ENCODE measurements around the gene STMN1. TPM values are rescaled to one million over a fixed set of nuclear protein-coding genes. Genes with fewer than 3 reads are reported as not detected.

STMN1 gene
- total RNA-seq, 1 experiment from 2014 or later = 207 TPM

DNA sequence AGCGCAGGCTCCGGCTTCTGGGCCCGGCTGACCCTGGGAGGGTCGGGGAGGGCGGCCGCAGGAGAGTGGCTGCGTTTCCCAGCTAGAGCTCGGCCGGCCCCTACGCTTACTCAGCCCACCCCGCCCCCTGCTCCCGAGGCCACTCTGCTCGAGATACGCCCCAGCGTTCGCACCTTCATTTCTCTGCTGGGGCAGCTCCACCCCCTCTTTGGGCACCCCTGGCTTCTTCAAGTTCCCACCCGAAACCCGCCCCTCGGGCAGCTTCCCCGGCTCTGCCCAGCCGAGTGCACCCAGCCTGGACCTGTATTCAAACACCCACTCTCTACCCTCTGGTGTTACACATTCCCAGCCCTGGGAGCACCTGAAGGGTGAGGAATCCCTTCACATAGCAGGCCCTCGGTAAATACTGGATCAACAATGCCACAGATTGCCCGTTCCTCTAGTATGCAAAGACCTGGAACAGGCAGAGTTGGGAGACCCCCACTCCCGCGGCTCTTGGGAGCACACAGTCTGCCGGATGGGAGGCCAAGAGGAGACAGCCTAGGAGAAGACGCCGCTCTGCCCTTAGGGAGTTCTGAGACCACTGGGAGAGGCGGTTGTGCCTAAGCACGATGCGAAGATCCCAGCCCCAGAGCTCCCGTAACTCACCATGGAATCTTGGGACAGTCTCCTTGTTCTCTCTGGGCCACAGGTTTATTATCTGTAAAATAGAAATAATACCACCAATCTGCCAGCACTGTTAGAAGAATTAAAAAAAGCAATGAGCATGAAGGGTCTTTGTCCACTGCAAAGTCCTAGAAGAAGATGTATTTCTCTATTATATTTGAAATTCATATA is 30.1 kb downstream of the STMN1 start:
- DNase-seq = no peak
- intact Hi-C loops (cut with micrococcal nuclease; ENCODE audit: unreplicated experiment) = loop anchor here (2.0 kb wide), 2 partner anchors 15 to 17 kb away; partner anchors contain the start of gene AUNIP
- CTCF ChIA-PET = interaction anchor here (1.1 to 3.4 kb wide), 8 partner anchors 14 to 541 kb away, joined by 3 to 25 read pairs (median 6); partner anchors contain the start of genes MTFR1L and PAFAH2
- Mint-ChIP-seq H3K4me1 (ENCODE audit: low read depth, unreplicated experiment) (peaks cover 22% of the 10 kb centered on the region), H3K27me3 (ENCODE audit: insufficient read depth, unreplicated experiment) (no peaks in the 10 kb centered on the region), H3K4me3 (ENCODE audit: unreplicated experiment) (peak overlapping the region; percentile 99), H3K27ac (ENCODE audit: unreplicated experiment) (peak overlapping the region; percentile 93), H3K36me3 (ENCODE audit: insufficient read depth, unreplicated experiment) (no peaks in the 10 kb centered on the region), H3K9me3 (ENCODE audit: unreplicated experiment) (no peaks in the 10 kb centered on the region)
- POLR2A ChIA-PET = interaction anchor here (1.4 to 1.7 kb wide), 5 partner anchors 14 to 121 kb away, joined by 3 to 14 read pairs (median 9); partner anchors contain the start of gene PAFAH2
- no peaks in the 10 kb centered on the region for H3K27me3 ChIP-seq (replicated peaks; ENCODE audit: control insufficient read depth, insufficient read depth, low read length)
- H3K36me3 ChIP-seq (ENCODE audit: control insufficient read depth, insufficient read depth, low read length) = no peaks in the 10 kb centered on the region
- peak overlapping the region; percentile 40 for H3K4me3 ChIP-seq (ENCODE audit: low read depth, low read length)
- BruUV-seq (replicated peaks) = TSS peak; percentile 80
- H3K4me1 ChIP-seq = peaks cover 35% of the 10 kb centered on the region
- TF ChIP-seq, protein P1, sequence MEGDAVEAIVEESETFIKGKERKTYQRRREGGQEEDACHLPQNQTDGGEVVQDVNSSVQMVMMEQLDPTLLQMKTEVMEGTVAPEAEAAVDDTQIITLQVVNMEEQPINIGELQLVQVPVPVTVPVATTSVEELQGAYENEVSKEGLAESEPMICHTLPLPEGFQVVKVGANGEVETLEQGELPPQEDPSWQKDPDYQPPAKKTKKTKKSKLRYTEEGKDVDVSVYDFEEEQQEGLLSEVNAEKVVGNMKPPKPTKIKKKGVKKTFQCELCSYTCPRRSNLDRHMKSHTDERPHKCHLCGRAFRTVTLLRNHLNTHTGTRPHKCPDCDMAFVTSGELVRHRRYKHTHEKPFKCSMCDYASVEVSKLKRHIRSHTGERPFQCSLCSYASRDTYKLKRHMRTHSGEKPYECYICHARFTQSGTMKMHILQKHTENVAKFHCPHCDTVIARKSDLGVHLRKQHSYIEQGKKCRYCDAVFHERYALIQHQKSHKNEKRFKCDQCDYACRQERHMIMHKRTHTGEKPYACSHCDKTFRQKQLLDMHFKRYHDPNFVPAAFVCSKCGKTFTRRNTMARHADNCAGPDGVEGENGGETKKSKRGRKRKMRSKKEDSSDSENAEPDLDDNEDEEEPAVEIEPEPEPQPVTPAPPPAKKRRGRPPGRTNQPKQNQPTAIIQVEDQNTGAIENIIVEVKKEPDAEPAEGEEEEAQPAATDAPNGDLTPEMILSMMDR (IDR thresholded peaks at IDR 0.05; ENCODE audit: insufficient read depth in 1 of 2, low read depth in 1 of 2, low read length in 1 of 2, severe bottlenecking in 1 of 2, unreplicated experiment in 1 of 2) = no peak
- no peaks in the 10 kb centered on the region for H3K9me3 ChIP-seq

DNA sequence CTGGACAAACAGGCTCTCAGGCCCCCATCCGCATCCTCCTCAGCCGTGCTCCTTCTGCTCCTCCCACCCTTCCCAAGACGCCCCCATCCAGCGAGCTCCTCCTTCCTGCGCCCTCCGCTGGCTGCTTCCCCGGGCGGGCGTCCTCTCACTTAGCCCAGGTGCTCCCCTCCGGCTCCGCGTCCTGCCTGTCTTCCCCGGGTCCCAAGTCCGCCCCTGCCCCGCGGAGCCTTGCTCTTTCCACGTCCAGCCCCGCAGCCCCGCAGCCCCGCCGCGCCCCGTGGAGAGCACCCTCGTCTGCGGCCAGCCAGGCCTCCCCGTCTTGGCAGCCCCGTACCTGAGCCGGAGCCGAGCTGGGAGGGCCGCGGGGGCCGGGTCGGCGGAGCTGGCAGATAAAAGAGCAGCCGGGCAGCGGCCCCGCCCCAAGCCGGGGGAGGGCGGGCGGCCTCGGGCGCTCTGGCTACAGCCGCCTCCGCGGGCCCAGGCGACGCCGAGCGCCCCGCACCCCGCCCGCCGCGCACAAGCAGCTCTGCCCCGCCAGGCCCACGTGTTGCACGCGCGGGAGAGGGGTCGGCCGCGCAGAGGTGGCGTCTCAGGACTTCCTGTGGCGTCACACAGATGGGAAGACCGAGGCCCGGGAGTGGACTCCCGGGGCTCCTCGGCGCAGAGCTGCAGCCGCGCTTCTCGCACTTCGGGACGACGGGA is 30.9 kb downstream of the STMN1 start, which contains the start of gene PAQR7:
Gene PAQR7 (minus strand): TSS at position 555 of the 702 bp plus-strand sequence. CDS start 11,869 bp downstream, outside the sequence.
- intact Hi-C loops (cut with micrococcal nuclease; ENCODE audit: unreplicated experiment) = loop anchor here (2.0 kb wide), 2 partner anchors 15 to 17 kb away; partner anchors contain the start of gene AUNIP
- POLR2A ChIA-PET = interaction anchor here (0.6 to 1.7 kb wide), 7 partner anchors 15 to 337 kb away, joined by 3 to 14 read pairs (median 8); partner anchors contain the start of genes MTFR1L and PAFAH2

More for the DNA sequence above, 30.9 kb downstream of the STMN1 start, which contains the start of gene PAQR7:
- H3K27me3 Mint-ChIP-seq (ENCODE audit: insufficient read depth, unreplicated experiment) = no peaks in the 10 kb centered on the region
- DNase-seq = peak; percentile 85 to 88
- CTCF ChIA-PET = interaction anchor here (0.6 to 3.4 kb wide), 10 partner anchors 14 to 542 kb away, joined by 3 to 25 read pairs (median 6); partner anchors contain the start of genes CEP85, MTFR1L and PAFAH2
- Histone ChIP-seq H3K27me3 (replicated peaks; ENCODE audit: control insufficient read depth, insufficient read depth, low read length) (no peaks in the 10 kb centered on the region), H3K4me1 (peaks cover 33% of the 10 kb centered on the region), H3K4me3 (ENCODE audit: low read depth, low read length) (peak within 1 kb of the TSS; percentile 40), H3K36me3 (ENCODE audit: control insufficient read depth, insufficient read depth, low read length) (no peaks in the 10 kb centered on the region), H3K9me3 (no peaks in the 10 kb centered on the region)
- peak within 1 kb of the TSS; percentile 93 for H3K27ac Mint-ChIP-seq (ENCODE audit: unreplicated experiment)
- BruUV-seq (replicated peaks) = no TSS peak
- H3K4me1 Mint-ChIP-seq (ENCODE audit: low read depth, unreplicated experiment) = peaks cover 18% of the 10 kb centered on the region
- peak within 1 kb of the TSS; percentile 99 for H3K4me3 Mint-ChIP-seq (ENCODE audit: unreplicated experiment)
- H3K9me3 Mint-ChIP-seq (ENCODE audit: unreplicated experiment) = no peaks in the 10 kb centered on the region
- TF ChIP-seq, protein P1 (IDR thresholded peaks at IDR 0.05; ENCODE audit: insufficient read depth in 1 of 2, low read depth in 1 of 2, low read length in 1 of 2, severe bottlenecking in 1 of 2, unreplicated experiment in 1 of 2) = peak in 1 of 2 experiments; percentile 24
- no peaks in the 10 kb centered on the region for H3K36me3 Mint-ChIP-seq (ENCODE audit: insufficient read depth, unreplicated experiment)

All from Caco-2 (cell line).